ENCODE results near the gene AP1AR.

Gene AP1AR

DNA sequence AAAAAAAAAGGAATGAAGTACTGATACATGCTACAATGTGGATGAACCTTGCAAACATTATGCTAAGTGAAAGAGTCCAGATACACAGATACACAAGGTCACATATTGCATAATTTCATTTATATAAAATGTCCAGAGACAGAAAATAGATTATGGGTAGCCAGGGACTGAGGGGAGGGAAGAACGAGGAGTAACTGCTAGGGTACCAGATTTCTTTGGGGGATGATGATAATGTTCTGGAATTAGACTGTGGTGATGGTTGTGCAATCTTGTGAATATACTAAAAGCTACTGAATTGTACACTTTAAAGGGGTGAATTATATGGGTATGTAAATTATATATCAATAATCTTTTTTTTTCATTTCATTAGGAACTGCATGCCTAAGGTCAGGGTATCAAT lies 20.8 kb upstream of the AP1AR start:
- no peak overlapping the region for H3K4me3 ChIP-seq (ENCODE audit: low read length)
- TF ChIP-seq ZNF274 (IDR thresholded peaks at IDR 0.05; ENCODE audit: low read depth, low read length) = no peak

DNA sequence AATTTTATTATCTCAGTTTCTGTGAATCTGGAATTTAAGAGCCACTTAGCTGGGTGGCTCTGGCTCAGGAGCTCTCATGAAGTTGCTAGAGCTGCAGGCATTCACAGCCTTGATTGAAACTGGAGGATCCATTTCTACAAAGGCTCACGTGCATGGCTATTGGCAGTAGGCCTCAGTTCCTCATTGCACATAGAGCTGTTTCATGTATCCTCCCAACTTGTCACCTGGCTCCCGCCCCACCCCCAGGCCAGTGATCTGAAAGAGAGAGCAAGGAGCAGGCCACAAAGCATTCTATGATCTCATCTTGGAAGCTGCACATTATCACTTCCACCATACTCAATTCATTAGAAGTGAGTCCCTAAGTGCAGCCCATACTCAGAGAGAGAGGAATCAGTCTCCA lies 18.5 kb upstream of the AP1AR start:
- no peak overlapping the region for H3K4me3 ChIP-seq (ENCODE audit: low read length)
- TF ChIP-seq ZNF274 (IDR thresholded peaks at IDR 0.05; ENCODE audit: low read depth, low read length) = no peak

DNA sequence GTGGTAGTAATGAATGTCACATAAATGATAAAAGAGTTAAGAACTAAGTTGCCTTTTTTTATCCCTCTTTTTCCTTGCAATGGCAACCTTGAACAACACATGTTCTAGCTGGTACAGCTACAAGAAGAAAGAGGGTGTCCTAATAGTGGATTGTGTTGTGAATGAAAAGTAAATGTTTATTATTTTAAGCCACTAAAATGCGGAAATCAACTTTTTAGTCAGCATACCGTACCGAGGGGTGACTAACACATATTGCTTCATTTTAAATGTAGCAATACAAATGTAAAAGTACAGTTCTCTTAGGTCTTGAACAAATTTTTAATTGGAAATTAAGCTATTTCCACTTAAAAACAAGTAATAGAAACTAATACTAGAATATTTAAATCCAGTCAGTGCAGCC lies 17.7 kb upstream of the AP1AR start:
- TF ChIP-seq ZNF274 (IDR thresholded peaks at IDR 0.05; ENCODE audit: low read depth, low read length) = no peak

GRCh38 chr4:112214390-112215264 lies 17.0 kb upstream of the AP1AR start:
- H3K4me3 ChIP-seq (ENCODE audit: low read length) = no peak overlapping the region
- no peak for TF ChIP-seq ZNF274 (IDR thresholded peaks at IDR 0.05; ENCODE audit: low read depth, low read length)

More for the DNA sequence above, 17.7 kb upstream of the AP1AR start:
- no peak overlapping the region for H3K4me3 ChIP-seq (ENCODE audit: low read length)

- TF ChIP-seq ZNF274 (IDR thresholded peaks at IDR 0.05; ENCODE audit: low read depth, low read length) = no peak
- no peak overlapping the region for H3K4me3 ChIP-seq (ENCODE audit: low read length)
Measured at GRCh38 chr4:112219826-112220366, 11.7 kb upstream of the AP1AR start.

DNA sequence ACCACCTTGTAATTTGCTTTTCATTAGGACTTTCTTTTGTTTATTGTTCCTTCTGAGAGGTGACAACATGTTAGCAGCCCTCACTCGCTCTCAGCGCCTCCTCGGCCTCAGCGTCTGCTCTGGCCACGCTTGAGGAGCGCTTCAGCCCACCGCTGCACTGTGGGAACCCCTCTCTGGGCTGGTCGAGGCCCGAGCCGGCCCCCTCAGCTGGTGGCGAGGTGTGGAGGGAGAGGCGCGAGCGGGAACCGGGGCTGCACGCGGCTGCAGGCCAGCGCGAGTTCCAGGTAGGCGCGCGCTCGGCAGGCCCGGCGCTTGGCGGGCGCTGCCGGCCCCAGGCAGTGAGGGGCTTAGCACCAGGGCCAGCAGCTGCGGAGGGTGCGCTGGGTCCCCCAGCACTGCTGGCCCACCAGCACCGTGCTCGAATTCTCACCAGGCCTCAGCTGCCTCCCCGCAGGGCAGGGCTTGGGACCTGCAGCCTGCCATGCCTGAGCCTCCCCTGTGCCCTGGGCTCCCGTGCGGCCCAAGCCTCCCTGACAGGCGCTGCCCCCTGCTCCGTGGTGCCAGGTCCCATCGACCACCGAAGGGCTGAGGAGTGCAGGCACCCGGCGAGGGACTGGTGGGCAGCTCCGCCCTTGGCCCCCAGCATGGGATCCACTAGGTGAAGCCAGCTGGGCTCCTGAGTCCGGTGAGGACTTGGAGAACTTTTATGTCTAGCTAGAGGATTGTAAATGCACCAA lies 9.2 kb upstream of the AP1AR start:
- TF ChIP-seq ZNF274 (IDR thresholded peaks at IDR 0.05; ENCODE audit: low read depth, low read length) = no peak

DNA sequence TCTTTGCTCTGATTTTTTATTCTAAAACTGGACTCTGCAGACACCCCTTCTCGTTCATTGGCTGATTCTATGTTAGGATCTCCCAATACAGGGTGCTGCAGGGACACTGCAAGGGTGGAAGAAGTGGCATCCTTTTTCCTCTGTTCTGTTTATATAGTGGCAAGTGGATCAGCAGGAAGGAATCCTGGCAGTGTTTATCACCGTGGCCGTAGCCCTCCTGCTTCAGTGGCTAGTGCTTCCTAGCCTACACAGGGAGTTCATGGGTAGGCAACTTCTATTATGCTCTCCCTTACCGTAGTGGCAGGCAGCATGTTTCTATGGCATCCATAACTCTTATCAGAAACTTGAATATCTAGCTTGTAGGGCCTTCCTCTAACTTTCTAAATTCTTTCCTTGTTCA lies 6.4 kb upstream of the AP1AR start:
- H3K4me3 ChIP-seq (ENCODE audit: low read length) = no peak overlapping the region
- no peak for TF ChIP-seq ZNF274 (IDR thresholded peaks at IDR 0.05; ENCODE audit: low read depth, low read length)

More for the DNA sequence above, 9.2 kb upstream of the AP1AR start:
- no peak overlapping the region for H3K4me3 ChIP-seq (ENCODE audit: low read length)

GRCh38 chr4:112230879-112231778 lies 458 bp upstream of the AP1AR start:
- H3K4me3 ChIP-seq (ENCODE audit: low read length) = peak overlapping the region; percentile 87
- TF ChIP-seq ZNF274 (IDR thresholded peaks at IDR 0.05; ENCODE audit: low read depth, low read length) = no peak

- no peak overlapping the region for H3K4me3 ChIP-seq (ENCODE audit: low read length)
- no peak for TF ChIP-seq ZNF274 (IDR thresholded peaks at IDR 0.05; ENCODE audit: low read depth, low read length)
Measured at GRCh38 chr4:112234952-112235609, 3.5 kb downstream of the AP1AR start.

DNA sequence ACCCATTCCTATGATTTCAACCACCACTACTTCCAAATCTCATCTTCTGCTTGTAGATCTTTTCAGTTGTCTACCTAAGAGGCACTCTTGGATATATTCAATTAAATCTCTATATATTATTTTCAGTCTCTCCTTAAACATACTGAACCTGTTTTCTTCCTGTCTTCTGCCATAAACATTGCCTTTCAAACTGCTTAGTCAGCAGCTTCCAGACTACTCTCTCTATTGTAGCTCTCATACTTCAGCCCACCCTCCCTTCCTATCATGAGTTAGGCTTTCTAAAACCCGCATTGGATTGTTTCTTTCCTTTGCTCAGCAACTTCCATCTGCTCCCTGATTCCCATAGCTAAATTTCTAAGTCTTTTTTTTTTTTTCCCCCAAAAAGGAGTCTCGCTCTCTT lies 4.5 kb downstream of the AP1AR start:
- H3K4me3 ChIP-seq (ENCODE audit: low read length) = no peak overlapping the region
- no peak for TF ChIP-seq ZNF274 (IDR thresholded peaks at IDR 0.05; ENCODE audit: low read depth, low read length)

GRCh38 chr4:112238833-112239232 lies 7.2 kb downstream of the AP1AR start:
- TF ChIP-seq ZNF274 (IDR thresholded peaks at IDR 0.05; ENCODE audit: low read depth, low read length) = no peak
- H3K4me3 ChIP-seq (ENCODE audit: low read length) = no peak overlapping the region

DNA sequence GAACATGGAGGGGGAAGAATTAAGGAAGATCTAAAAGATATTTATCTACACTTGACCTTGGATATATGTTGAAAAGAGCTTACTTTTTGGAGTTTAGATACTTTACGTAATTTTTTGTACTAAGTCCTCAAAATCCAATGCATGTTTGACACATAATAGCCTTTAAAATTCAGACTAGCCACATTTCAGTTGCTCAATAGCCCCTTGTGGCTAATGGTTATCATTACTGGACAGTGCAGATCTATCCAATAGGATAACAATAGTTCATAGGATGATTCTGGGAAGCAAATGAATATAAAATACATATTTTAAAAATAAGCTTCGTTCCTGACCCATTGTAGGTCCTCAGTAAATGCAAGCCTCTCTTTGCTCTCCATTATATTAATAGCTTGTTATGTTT lies 13.8 kb downstream of the AP1AR start:
- no peak overlapping the region for H3K4me3 ChIP-seq (ENCODE audit: low read length)
- TF ChIP-seq ZNF274 (IDR thresholded peaks at IDR 0.05; ENCODE audit: low read depth, low read length) = no peak

GRCh38 chr4:112247021-112247420 lies 15.4 kb downstream of the AP1AR start:
- no peak overlapping the region for H3K4me3 ChIP-seq (ENCODE audit: low read length)
- no peak for TF ChIP-seq ZNF274 (IDR thresholded peaks at IDR 0.05; ENCODE audit: low read depth, low read length)
